AG10803 (cell line): ENCODE data around the gene RETREG1.
A peak's percentile ranks its signal among the peaks of the same experiment; 100 is the strongest.

Experiments used
- DNase-seq: peaks from one replicate; pipeline ENCODE4 v3.0.0; 2010; ENCODE audit warnings: low read depth
- H3K4me3 ChIP-seq: 2 replicates; pipeline ENCODE4 v1.5.1; 2011; ENCODE audit warnings: mild to moderate bottlenecking, low read length, control low read depth
- CTCF ChIP-seq: conservative IDR thresholded peaks from 2 replicates; pipeline ENCODE4 v1.5.1; 2011; ENCODE audit warnings: mild to moderate bottlenecking, low read length, control low read depth, inconsistent platforms

RETREG1 gene

GRCh38 chr5:16539169-16539666 lies 77.6 kb downstream of the RETREG1 start:
- DNase-seq, result peak; percentile 93
- TF ChIP-seq CTCF, result no peak
- no peak overlapping the region for H3K4me3 ChIP-seq

- no peak for TF ChIP-seq CTCF
- no peak for DNase-seq
- H3K4me3 ChIP-seq, result no peak overlapping the region
Measured at GRCh38 chr5:16538006-16538405, 78.8 kb downstream of the RETREG1 start.

- TF ChIP-seq CTCF, result no peak
- no peak overlapping the region for H3K4me3 ChIP-seq
- DNase-seq, result no peak
Measured at GRCh38 chr5:16536818-16537217, 80.0 kb downstream of the RETREG1 start.

- no peak for TF ChIP-seq CTCF
- H3K4me3 ChIP-seq, result no peak overlapping the region
- DNase-seq, result peak; percentile 28
Measured at GRCh38 chr5:16536246-16536645, 80.6 kb downstream of the RETREG1 start.

- no peak for TF ChIP-seq CTCF
- DNase-seq, result no peak
- no peak overlapping the region for H3K4me3 ChIP-seq
Measured at GRCh38 chr5:16534280-16534679, 82.5 kb downstream of the RETREG1 start.

GRCh38 chr5:16531063-16531648 lies 85.6 kb downstream of the RETREG1 start:
- DNase-seq, result no peak

More at GRCh38 chr5:16531063-16531648, 85.6 kb downstream of the RETREG1 start:
- no peak overlapping the region for H3K4me3 ChIP-seq
- no peak for TF ChIP-seq CTCF
